GM10248 (cell line): ENCODE data around the gene NKD2.
A peak's percentile ranks its signal among the peaks of the same experiment; 100 is the strongest.

Experiments
- CTCF ChIA-PET: fragments of 300-600 bp; sonication (Branson Sonifier 250); formaldehyde crosslinking; extraction: SDS; loops from one replicate; lab custom pipeline; 2021; ENCODE audit warnings: antibody characterized with exemption; lab: Yijun Ruan, JAX
- POLR2A ChIA-PET: fragments of 350-650 bp; sonication (Branson Sonifier 250); formaldehyde crosslinking; extraction: SDS; loops from one replicate; lab custom pipeline; 2020; ENCODE audit warnings: antibody characterized with exemption; lab: Yijun Ruan, JAX
- DNase-seq: peaks from one replicate; pipeline ENCODE4 v3.0.0; 2012; ENCODE audit errors: extremely low spot score
- CTCF ChIP-seq: IDR thresholded peaks from 2 replicates; pipeline ENCODE4 v1.5.1; 2012; ENCODE audit warnings: mild to moderate bottlenecking, low read depth; ENCODE audit errors: extremely low read depth, missing control alignments, control extremely low read depth

Gene NKD2

GRCh38 chr5:983238-983524 lies 25.4 kb upstream of the NKD2 start:
- no peak for TF ChIP-seq CTCF
- ChIA-PET CTCF (interaction anchor here (2.0 kb wide), 1 partner anchor 13 kb away, joined by 5 read pairs; no protein-coding TSS in a partner anchor), POLR2A (no interaction called here)
- DNase-seq, result no peak

DNA sequence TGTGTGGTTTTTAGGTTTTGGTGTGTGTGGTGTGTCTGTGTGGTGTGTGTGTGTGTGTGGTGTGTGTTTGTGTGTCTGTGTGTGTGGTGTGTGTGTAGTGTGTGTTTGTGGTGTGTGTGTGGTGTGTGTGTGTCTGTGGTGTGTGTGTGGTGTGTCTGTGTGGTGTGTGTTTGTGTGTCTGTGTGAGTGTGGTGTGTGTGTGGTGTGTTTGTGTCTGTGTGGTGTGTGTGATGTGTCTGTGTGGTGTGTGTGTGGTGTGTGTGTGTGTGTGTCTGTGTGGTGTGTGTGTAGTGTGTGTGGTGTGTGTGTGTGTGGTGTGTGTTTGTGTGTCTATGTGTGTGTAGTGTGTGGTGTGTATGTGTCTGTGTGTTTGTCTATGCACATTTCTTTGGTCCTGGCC lies 25.0 kb upstream of the NKD2 start:
- DNase-seq, result no peak
- TF ChIP-seq CTCF, result no peak
- CTCF ChIA-PET, result no interaction called here
- POLR2A ChIA-PET, result no interaction called here

- no peak for TF ChIP-seq CTCF
- DNase-seq, result no peak
- POLR2A ChIA-PET, result no interaction called here
- CTCF ChIA-PET, result no interaction called here
Observed at GRCh38 chr5:984774-985173, 23.8 kb upstream of the NKD2 start.

DNA sequence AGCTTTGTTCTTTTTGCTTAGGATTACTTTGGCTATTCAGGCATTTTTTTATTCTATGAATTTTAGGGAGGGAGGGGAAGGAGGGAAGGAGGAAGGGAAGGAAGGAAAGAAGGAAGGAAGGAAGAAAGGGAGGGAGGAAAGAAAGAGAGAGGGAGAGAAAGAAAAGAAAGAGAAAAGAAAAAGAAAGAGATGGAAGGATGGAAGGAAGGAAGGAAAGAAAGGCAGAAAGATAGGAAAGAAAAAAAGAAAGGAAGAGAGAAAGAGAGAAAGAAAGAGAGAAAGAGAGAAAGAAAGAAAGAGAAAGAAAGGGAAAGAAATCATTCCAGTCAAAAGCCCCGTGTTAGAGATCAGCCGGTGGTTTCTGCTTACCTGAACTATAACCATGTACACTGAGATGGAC lies 20.8 kb upstream of the NKD2 start:
- DNase-seq, result no peak
- TF ChIP-seq CTCF, result no peak
- POLR2A ChIA-PET, result no interaction called here
- CTCF ChIA-PET, result no interaction called here

DNA sequence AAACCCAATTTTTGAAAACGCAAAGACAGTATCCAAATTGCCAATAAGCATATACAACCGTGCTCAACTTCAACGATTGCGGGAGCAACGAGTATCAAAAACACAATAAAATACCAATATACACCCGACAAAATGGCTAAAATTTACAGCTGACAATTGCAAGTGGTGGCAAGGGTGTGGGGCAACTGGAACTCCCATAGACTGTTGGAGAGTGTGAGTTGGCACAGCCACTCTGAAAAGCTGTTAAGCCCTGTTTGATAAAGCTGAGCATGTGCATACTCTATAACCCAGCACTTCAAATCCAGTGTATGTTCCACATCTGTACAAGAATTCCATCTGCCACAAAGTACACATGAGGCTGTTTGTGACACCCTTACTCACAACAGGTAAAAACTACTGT lies 20.3 kb upstream of the NKD2 start:
- ChIA-PET POLR2A (no interaction called here), CTCF (no interaction called here)
- DNase-seq, result no peak
- no peak for TF ChIP-seq CTCF

- no peak for DNase-seq
- POLR2A ChIA-PET, result no interaction called here
- peak; percentile 37 for TF ChIP-seq CTCF
- CTCF ChIA-PET, result interaction anchor here (0.6 to 2.3 kb wide), 9 partner anchors 9 to 655 kb away, joined by 3 to 8 read pairs (median 4); partner anchors contain the start of gene NKD2
Observed at GRCh38 chr5:989961-990530, 18.6 kb upstream of the NKD2 start.
